NCI-H748 (cell line): ENCODE results near the gene ADISSP.

Experiments
- DNase-seq: peaks from one replicate; lab custom pipeline; 2025; ENCODE audit not compliant: unreplicated experiment; lab: John Stamatoyannopoulos, UW

ADISSP gene

DNA sequence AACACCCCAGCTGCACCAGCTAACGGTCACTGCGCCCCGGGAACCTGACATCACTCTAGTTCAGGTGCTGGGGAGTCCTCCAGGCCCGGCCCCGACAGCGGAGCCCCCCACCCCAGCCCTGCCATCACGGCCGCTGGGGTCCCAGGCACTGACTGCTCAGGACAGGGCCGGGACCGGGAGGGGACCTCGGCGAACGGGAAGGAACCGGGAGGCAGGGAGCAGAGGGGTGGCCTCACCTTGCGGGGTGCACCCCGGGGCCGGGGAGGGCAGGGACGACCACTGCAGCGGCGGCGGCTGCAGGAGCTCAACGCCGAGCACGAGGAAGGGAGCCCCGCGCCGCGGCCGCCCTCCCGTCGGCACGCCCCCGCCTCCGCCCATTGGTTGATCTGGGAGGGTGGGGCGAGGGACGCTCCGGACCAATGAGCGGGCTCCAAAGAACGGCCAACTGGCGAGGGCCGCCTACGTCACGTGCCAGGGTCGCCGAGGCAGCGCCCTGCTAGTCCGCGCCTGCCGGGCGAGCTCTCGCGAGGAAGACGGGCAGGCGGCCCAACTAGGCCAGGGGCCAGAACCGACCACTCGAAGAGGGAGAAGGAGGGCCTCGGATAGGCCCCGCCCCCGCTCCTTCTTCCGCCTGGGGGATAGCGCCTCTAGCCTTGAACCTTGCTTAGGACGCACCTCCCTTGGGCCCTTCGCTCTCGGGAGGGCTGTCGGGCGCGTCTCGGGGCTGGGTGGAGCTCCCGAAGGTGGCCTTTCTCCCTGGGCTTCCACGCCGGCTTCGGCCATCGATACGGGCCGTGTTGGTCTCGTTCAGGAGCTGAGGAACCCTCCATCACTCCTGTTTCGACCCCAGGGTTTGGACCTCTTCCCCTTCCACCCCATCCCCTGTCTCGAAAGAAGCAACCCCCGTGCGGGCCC is at the start of gene ADISSP:
TSS of gene ADISSP (minus strand) at position 327 of the 915 bp plus-strand sequence. CDS start 7,653 bp downstream, outside the sequence.
- DNase-seq, result peak; percentile 100

DNA sequence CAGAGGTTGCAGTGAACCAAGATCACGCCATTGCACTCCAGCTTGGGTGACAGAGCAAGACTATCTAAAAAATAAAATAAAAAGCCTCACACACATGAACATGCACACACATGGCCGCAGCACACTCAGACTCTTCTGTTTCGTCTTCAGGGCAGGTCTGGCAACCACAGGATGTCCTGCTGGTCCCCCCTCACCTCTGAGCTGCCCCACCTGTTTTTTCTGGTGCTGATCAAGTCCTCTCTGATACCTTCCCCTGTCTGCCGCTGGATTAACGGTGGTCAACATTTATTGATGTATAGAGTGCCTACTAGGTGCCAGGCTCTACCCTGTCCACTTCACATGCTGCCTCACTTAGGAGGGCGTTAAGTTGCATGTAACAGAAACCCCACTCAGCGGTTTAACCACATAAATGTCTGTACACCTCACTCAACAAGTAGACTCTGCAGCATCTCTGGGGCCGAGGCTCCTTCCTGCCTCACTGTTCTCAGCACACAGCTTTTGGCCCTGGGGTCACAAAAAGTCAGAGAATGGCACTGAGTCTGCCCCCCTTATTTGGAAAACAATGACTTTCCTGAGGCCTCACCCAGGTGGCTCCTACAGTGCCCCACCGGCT is 48.3 kb upstream of the ADISSP start:
- no peak for DNase-seq

DNA sequence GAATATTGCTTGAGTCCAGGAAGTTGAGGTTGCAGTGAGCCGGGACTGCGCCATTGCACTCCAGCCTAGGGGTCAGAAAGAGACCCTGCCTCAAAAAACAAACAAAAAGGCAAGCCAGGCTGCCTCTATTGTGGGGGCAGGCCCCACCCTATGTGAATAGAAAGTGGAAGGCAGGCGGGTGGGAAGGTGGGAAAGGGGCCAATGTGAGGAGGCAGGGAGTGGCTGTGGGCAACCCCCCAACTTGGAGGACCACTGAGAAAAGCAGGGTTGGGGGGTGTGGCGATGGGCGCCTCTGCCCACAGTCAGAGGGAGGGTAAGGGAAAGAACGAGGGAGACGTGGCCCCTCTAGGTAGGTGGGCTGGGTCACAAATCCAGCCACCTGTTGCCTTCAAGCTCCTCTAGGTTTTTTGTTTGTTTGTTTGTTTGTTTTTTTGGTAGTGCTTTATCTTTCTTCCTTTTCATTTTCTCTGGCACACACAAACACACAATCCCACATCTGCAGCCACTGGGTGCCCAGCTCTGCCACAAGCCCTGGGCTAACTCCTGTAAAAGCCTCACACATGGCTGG is 47.5 kb upstream of the ADISSP start:
- no peak for DNase-seq

DNA sequence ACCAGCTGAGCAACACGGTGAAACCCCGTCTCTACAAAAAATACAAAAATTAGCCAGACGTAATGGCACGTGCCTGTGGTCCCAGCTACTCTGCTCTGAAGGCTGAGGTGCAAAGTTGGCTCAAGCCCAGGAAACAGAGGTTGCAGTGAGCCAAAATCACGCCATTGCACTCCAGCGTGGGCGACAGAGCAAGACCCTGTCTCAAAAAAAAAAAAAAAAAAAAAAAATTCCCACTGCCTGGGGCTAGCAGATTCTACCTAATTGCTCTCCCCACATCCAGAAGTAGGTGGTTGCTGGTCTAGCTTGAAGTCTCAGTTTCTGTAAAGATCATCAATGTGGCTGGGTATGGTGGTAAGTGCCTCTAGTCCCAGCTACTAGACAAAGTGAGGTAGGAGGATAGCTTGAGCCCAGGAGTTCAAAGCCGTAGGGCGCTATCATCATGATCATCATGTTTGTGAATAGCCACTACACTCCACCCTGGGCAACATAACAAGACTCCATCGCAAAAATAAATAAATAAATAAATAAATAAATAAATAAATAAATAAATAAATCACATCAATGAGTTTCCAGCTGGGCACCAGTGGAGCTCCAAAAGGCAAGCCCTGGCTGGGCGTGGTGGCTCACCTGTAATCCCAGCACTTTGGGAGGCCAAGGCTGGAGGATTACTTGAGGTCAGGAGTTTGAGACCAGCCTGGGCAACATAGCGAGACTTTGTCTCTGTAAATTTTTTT is 46.5 kb upstream of the ADISSP start:
- DNase-seq, result no peak

DNA sequence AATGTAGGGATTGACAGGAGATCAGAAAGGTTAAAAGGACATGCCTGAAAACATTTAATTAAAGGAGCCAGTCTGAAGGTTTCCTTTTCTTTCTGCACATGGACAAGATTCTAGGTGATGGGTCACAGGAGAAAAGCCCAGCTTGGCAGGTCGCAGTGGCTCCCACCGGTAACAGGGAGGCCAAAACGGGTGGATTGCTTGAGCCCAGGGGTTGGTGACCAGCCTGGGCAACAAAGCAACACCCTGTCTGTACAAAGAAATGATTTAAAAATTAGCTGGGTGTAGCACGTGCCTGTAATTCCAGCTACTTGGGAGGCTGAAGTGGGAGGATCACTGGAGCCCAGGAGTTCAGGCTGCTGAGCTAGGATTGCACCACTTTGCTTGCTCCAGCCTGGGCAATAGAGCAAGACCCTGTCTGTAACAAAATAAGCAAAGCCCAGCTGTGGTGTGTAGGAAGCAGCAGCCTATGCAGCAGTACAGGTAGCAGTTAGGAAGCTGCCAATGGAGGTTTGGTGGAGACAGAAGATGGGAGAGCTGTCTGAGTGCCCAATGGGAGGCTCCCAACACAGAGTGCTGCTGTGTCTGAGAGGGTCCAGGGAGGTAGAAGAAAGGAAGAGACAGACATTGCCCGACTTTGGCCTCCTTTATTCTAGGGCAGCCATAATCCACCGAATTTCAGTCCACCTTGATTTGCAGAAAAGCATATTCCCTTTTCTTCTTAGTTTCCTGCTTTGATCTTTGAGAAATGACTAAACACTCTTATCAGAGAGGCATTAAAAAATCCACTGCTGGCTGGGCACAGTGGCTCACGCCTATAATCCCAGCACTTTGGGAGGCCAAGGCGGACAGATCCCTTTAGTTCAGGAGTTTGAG is 45.7 kb upstream of the ADISSP start:
- no peak for DNase-seq

DNA sequence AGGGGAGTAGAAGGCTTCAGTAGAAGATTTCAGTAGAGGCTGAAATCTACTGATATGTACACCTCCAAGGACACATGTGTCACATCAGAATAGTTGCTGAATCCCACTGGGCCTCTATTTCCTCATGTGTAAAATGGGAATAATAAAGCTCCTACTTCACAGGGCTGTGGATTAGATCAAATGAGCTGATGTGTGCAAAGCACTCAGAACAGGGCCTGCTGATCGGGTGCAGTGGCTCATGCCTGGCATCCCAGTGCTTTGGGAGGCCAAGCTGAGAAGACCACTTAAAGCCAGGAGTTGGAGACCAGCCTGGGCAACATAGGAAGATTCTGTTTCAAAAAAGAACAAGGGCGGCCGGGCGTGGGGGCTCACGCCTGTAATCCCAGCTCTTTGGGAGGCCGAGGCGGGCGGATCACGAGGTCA is 44.7 kb upstream of the ADISSP start:
- DNase-seq, result no peak

DNA sequence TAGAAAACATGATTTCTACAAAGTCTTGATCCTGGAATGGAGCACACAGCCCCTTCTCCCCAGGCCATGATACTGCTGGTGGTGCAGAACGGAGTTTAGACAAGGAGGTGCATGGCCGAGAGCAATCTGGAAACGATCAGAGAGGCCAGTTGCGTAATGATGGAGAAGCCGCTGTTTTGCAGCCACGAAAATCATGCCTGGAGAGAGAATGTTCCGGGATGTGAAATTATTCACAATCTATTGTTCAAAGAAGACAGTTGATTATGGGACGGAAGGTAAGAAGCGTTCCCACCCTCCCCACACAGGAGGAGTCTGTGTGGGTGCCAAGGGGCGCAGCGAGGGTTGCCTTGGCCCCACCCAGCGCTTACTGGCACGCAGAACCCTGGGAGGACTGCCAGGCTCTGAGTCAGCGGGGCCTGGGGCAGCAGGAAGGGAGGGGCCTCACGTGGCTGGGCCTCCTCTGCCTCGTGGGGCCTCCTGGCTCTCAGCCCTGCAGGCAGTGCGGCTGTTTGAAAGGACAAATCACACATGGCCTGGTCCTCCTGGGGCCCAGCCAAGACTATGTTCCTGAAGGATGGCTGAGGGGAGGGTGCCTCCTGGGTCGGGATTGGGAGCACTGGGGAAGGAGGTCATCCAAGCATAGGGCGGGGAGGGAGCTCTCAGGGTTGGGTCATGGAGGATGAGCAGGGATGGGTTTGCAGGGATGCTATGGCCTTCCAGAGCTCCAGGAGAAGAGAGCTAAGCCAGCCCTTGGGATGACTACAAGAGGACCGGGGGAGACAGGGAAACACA is 44.1 kb upstream of the ADISSP start:
- DNase-seq, result peak; percentile 73

DNA sequence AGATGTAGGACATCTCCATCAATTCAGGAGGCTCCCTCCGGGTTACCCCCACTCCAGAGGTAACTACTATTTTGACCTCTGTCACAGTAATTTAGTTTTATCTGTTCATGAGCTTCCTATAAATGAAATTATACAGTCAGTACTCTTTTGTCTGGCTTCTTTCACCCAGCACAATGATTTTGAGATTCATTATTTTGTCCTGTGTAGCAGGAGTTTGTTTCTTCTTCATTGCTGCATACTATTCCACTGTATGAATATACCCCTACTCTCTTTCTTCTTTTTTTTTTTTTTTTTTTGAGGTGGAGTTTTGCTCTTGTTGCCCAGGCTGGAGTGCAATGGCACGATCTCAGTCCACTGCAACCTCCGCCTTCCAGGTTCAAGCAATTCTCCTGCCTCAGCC is 41.0 kb upstream of the ADISSP start:
- no peak for DNase-seq

DNA sequence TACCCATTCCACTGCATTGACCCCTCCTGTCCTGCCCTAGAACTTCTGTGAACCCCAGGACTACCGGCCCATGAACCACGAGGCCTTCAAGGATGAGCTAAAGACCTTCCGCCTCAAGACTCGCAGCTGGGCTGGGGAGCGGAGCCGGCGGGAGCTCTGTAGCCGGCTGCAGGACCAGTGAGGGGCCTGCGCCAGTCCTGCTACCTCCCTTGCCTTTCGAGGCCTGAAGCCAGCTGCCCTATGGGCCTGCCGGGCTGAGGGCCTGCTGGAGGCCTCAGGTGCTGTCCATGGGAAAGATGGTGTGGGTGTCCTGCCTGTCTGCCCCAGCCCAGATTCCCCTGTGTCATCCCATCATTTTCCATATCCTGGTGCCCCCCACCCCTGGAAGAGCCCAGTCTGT is 37.2 kb upstream of the ADISSP start:
- DNase-seq, result no peak

DNA sequence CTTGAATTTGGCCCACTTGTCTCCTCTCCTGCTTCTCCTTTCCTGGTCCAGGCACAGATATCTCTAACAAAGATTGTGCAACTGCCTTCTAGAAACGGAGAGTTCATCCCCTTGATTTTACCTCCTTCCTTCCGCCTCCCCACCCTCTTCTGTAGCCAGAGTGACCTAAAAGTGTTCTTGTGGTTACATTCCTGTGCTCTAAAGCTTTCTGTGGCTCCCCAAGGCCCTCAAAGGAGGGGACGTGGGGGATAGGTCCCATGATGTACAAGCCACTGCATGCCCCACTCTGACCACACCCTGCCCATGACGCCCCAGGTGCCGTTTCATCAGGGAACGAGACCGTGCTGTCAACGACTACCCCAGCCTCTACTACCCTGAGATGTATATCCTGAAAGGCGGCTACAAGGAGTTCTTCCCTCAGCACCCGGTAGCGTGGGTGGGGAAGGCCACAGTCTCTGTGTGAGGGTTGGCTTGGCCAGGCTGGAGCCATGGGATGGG is 36.8 kb upstream of the ADISSP start:
- DNase-seq, result no peak

DNA sequence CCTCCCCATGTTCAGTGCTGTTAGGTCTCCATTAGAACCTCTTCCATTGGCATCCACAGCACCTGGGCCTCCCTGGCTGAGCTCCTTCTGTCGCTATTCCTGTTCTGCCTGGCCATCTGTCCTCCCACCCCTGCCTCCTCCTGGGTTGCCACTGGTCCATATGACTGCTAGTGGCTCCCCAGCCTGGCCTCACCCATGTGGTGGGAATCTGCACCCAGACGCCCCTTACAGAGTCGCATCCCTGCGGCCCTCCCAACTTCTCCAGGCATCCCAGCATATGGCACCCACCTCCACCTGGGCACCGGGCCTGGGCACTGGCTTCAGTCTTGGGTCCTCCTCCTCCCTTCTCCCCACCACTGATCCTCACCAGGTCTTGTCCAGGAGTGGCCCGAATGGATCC is 36.3 kb upstream of the ADISSP start:
- no peak for DNase-seq

DNA sequence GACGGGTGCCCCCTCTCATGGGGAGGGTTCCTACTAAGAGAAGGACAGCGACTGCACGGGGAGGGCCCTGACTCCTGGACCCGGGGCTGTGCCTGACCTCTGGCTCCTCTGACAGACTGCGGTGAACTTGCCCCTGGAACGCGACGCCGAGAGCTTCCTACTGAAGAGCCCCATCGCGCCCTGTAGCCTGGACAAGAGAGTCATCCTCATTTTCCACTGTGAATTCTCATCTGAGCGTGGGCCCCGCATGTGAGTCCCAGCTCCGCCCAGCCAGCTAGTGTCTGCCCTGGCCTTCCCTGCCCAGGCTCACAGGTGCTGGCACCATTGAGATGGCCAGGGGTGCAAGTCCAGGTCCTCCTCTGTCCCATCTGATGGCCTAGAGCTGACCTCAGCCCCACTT is 35.7 kb upstream of the ADISSP start:
- DNase-seq, result no peak

DNA sequence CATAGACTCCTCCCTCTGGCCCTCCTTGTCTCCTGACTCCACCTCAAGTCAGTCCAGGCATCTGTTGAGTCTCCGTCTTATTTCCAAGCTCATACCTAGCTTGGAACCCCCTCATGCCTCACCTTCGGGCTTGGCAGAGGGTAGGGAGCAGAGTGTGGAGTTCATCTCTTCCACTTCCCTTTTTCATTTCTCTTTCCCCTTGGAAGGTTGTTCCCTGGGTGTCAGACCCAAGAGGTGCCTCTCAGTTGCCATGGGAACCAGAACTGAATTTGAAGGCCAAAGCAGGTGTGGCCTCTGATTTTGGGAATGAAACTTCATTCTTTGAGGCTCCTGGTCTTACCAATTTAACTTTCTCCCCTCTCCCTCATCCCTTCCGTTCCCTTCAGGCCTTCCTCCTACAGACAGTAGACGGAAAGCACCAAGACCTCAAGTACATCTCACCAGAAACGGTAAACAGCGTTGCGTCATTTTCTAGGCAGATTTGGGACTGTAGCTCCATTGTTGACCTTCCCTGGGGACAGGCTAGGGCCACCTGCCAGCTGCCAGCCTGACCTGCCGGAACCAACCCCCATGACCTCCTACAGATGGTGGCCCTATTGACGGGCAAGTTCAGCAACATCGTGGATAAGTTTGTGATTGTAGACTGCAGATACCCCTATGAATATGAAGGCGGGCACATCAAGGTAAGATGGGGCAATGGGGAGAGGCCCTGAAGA is 35.1 kb upstream of the ADISSP start:
- DNase-seq, result no peak

DNA sequence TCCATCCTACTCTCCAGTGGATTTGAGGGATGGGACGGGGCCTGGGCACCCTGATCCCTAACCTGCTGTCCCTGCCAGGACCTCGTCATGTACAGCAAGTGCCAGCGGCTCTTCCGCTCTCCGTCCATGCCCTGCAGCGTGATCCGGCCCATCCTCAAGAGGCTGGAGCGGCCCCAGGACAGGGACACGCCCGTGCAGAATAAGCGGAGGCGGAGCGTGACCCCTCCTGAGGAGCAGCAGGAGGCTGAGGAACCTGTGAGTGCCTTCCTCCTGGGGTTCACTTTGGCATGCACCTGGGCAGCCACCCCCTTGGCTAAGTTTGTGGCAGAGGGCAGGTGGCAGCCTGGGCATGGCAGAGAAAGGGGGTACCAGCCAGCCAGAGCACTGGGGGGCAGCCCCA is 34.3 kb upstream of the ADISSP start:
- DNase-seq, result no peak

DNA sequence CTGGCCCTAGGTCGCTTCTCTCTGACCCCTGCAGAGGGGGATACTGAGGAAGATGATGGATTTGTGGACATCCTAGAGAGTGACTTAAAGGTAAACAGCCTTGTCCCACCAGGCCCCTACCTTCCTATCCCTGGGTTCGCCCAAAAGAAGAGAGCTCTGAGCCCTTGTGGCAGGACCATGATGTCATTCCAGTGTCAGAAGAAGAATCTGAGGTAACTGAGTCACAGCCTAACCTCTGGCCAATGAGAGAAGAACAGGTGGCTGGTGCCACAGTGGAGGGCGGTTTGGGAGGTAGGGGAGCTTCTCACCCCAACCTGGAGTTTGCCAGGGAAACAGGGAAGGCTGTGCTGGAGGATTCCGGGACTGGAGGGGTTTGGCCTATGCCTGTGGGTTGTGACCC is 33.7 kb upstream of the ADISSP start:
- no peak for DNase-seq

DNA sequence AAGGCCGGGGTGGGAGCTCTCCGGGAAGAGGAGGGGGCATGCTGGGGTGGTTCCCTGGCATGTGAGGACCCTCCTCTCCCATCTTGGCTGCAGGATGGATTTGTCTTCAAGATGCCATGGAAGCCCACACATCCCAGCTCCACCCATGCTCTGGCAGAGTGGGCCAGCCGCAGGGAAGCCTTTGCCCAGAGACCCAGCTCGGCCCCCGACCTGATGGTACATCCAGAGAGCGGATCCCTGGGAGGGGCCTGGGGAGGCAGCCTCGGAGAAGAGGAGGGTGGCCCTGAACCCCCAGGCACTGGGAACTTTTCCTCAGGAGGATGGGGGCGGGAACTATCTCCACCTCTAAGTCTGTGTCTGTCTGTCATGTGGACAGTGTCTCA is 33.3 kb upstream of the ADISSP start:
- no peak for DNase-seq

DNA sequence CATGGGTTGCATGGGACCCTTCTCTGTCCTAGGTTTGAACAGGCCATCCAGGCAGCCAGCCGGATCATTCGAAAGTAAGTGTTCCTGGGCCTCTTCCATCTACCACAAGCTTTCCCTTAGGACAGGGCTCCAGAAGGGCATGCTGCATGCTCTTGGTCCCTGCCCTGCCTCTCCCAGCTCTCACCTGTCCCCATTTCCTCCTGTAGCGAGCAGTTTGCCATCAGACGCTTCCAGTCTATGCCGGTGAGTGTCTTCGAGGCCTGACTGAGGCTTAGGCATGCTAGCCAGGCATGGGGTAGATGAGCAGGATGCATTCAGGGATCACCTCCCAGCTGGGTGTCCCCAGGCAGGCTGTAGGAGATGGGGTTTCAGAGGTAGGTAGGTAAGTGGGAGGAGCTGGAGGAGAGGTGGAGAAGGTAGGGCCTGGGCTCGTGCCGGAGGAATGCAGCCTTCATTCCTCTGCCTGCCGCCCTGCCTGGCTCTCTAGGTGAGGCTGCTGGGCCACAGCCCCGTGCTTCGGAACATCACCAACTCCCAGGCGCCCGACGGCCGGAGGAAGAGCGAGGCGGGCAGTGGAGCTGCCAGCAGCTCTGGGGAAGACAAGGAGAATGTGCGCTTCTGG is 32.8 kb upstream of the ADISSP start:
- no peak for DNase-seq

DNA sequence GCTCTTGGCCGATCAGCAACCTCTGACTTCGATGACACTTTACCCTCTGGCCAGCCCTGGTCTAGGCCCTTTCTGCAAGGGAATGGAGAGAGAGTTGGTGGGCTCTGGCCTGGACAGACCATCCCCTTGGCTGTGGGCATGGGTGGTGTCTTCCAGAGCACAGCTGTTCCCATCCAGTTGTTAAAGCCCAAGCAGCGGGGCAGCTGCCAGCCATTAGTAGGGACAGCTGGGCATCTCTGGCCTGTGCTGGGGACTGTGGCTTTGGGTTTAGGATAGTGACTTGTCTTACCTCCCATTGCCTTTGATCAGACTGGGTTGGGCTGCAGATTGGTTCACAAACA is 31.3 kb upstream of the ADISSP start:
- no peak for DNase-seq

DNA sequence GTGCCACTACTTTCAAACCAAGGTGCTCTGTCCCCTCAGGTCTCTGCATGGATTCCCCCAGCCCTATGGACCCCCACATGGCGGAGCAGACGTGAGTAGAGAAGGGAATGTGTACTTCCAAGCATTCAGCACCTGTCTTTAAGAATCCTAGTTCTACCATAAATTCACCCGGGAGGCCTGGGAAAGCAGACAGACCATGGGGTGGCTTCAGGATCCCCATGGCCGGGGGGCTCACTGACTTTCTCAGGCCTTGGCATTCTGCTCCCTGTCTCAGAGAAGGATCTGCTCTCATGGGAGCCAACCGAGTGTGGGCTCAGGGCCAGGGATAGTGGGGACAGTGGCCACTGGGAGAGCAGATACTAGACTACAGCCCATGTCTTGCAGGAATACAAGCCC is 30.8 kb upstream of the ADISSP start:
- no peak for DNase-seq
